HCT116 (cell line): ENCODE results near the gene ADGRB3.

Experiments
- TF ChIP-seq, protein P1 (sequence below): IDR thresholded peaks from 2 replicates; pipeline ENCODE4 v1.6.1; 2012
- TF ChIP-seq, protein P2 (sequence below), 3 experiments: fragments of 200-600 bp in 1 of 3; sonication (generic) in 1 of 3; IDR thresholded peaks in 2 of 3; conservative IDR thresholded peaks in 1 of 3; 2 replicates each; pipeline ENCODE4 v1.5.1; 2012 to 2017; ENCODE audit warnings: low read depth in 2 of 3, low read length in 2 of 3, antibody characterized with exemption in 1 of 3, borderline replicate concordance in 1 of 3, control low read depth in 1 of 3, mild to moderate bottlenecking in 1 of 3, mixed read lengths in 1 of 3, mixed run types in 1 of 3, moderate library complexity in 1 of 3; ENCODE audit not compliant: insufficient read depth in 1 of 3

DNA sequence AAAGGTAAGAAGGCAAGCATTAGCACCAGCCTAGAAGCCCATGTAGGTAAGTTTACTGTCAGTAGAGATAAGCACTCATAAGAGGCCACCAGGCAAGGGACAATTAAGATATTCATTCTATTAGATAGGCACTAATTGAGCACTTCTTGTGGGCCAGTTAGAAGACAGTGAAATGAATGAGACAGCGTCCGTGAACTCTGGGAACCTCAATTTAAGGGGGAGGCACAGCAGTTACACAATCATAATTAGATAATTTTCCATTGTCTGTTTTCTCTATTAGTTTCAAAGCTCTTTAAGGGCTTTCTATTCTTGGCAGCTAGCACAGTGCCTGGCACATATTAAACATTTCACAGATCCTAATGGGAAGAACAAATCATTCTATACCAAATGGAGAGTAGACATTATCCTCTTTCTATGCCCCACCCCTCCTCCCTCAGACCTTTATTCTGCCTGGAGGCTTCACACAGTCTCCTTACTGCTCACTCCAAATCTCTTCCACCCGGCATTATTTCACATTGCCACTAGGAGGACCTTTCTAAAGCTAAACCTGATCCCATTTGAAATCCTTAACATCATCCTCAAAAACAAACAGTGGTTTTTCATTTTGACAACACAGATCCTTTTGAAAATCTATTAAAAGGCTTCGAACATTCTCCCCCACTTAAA, 529.6 kb downstream of the ADGRB3 start:
- TF ChIP-seq, protein P1, sequence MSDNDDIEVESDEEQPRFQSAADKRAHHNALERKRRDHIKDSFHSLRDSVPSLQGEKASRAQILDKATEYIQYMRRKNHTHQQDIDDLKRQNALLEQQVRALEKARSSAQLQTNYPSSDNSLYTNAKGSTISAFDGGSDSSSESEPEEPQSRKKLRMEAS, result no peak
- TF ChIP-seq, protein P2, sequence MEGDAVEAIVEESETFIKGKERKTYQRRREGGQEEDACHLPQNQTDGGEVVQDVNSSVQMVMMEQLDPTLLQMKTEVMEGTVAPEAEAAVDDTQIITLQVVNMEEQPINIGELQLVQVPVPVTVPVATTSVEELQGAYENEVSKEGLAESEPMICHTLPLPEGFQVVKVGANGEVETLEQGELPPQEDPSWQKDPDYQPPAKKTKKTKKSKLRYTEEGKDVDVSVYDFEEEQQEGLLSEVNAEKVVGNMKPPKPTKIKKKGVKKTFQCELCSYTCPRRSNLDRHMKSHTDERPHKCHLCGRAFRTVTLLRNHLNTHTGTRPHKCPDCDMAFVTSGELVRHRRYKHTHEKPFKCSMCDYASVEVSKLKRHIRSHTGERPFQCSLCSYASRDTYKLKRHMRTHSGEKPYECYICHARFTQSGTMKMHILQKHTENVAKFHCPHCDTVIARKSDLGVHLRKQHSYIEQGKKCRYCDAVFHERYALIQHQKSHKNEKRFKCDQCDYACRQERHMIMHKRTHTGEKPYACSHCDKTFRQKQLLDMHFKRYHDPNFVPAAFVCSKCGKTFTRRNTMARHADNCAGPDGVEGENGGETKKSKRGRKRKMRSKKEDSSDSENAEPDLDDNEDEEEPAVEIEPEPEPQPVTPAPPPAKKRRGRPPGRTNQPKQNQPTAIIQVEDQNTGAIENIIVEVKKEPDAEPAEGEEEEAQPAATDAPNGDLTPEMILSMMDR (IDR thresholded peaks at IDR 0.05 in 2 of 3, conservative IDR thresholded peaks at IDR 0.05 in 1 of 3; ENCODE audit: borderline replicate concordance in 1 of 3, insufficient read depth in 1 of 3, low read depth in 2 of 3, low read length in 2 of 3), result no peak
